Right atrium auricular region (tissue), 2 donors: ENCODE data around the gene HPSE2. TPM values are rescaled to one million over a fixed set of nuclear protein-coding genes. Genes with fewer than 3 reads are reported as not detected.
"Not testable (repeated sequence)": the region's sequence is repeated elsewhere in the genome, so short reads cannot be mapped to it uniquely, and the experiment has no call there.

Experiments used
- DNase-seq: peaks from one replicate; pipeline ENCODE4 v3.0.0-alpha.2; 2019; ENCODE audit warnings: low spot score
- H3K27ac ChIP-seq, 2 donors: fragments of 200-600 bp; sonication (generic); 1 replicate in 1 of 2; 2 replicates in 1 of 2; pipeline ENCODE4 v1.5.1; 2016 to 2019
- H3K27me3 ChIP-seq, 2 donors: fragments of 200-600 bp; sonication (generic); one replicate each; pipeline versions ENCODE4 v1.5.1 to v1.6.0; 2017 to 2019
- H3K36me3 ChIP-seq: fragments of 200-600 bp; sonication (generic); one replicate; pipeline ENCODE4 v1.5.1; 2016
- H3K4me1 ChIP-seq, 2 donors: fragments of 200-600 bp; sonication (generic); one replicate each; pipeline versions ENCODE4 v1.5.1 to v1.6.0; 2017 to 2019
- H3K4me3 ChIP-seq, 2 donors: fragments of 200-600 bp; sonication (generic); 1 replicate in 1 of 2; 2 replicates in 1 of 2; pipeline ENCODE4 v1.5.1; 2017 to 2019; ENCODE audit warnings: mild to moderate bottlenecking in 1 of 2, moderate library complexity in 1 of 2
- H3K9me3 ChIP-seq, 2 donors: fragments of 200-600 bp; sonication (generic); one replicate each; pipeline ENCODE4 v1.5.1; 2019
- total RNA-seq, 2 donors: library from RNA; depleted of rRNA; stranded (reverse); fragments of >200 nt; gene quantifications; one replicate each; pipeline ENCODE4 v1.1.0, GENCODE V29; 2016
- TF ChIP-seq, protein P1 (sequence below), 2 donors: fragments of 200-600 bp; sonication (generic); IDR thresholded peaks; one replicate each; pipeline ENCODE4 v1.5.1; 2019; ENCODE audit warnings: antibody characterized with exemption in 2 of 2

The HPSE2 gene
- total RNA-seq, 2 donors from 2014 or later: not detected

DNA sequence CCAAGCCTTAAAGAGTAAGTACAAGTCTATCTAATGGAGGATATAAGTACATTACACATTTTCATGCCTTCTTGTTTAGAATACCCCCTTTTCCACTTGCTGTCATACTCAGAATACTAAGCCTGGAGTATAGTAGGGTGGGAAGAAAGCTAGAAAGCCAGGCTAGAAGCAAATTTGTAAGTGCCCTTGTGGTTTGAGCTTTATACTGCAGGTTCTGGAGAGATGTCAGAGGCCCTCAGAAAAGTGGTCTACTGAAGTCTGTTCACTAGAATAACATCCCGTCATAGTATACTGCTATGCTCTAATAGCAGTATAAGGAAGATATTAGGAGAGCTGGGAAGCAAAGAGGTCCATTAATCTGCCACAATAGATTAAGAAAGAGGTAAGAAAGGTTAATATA is 62.7 kb downstream of the HPSE2 start:
- no peak overlapping the region for H3K4me3 ChIP-seq
- no peak overlapping the region for H3K27ac ChIP-seq
- H3K36me3 ChIP-seq: no peaks in the 10 kb centered on the region
- TF ChIP-seq, protein P1, sequence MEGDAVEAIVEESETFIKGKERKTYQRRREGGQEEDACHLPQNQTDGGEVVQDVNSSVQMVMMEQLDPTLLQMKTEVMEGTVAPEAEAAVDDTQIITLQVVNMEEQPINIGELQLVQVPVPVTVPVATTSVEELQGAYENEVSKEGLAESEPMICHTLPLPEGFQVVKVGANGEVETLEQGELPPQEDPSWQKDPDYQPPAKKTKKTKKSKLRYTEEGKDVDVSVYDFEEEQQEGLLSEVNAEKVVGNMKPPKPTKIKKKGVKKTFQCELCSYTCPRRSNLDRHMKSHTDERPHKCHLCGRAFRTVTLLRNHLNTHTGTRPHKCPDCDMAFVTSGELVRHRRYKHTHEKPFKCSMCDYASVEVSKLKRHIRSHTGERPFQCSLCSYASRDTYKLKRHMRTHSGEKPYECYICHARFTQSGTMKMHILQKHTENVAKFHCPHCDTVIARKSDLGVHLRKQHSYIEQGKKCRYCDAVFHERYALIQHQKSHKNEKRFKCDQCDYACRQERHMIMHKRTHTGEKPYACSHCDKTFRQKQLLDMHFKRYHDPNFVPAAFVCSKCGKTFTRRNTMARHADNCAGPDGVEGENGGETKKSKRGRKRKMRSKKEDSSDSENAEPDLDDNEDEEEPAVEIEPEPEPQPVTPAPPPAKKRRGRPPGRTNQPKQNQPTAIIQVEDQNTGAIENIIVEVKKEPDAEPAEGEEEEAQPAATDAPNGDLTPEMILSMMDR (IDR thresholded peaks at IDR 0.05): no peak
- no peaks in the 10 kb centered on the region for H3K4me1 ChIP-seq
- no peaks in the 10 kb centered on the region for H3K27me3 ChIP-seq
- no peaks in the 10 kb centered on the region for H3K9me3 ChIP-seq
- no peak for DNase-seq

DNA sequence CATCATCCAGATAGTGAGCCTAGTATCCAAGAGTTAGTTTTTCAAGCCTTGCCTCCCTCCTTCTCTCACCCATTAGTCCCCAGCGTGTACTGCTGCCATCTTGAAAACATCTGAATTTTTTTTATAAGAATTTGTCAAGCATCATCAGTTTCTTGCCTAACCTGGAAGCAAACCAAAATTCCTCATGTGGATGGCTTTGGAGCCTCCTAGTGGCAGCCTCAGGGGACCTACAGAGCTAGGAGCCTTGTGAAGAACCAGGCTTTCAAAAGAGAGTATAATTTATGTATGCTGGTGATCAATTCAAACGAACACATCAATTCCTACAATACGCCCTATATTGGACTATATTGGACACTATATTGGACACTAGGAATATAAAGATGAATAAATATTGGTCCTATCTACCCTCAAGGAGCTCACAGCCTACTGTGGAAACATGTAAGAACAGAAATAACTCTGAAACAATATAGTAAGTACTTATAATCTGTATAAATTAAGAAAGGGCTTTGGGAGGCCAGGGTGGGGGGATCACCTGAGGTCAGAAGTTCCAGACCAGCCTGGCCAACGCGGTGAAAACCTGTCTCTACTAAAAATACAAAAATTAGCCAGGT is 63.4 kb downstream of the HPSE2 start:
- Histone ChIP-seq H3K27ac (no peak overlapping the region), H3K36me3 (no peaks in the 10 kb centered on the region), H3K9me3 (no peaks in the 10 kb centered on the region), H3K27me3 (no peaks in the 10 kb centered on the region), H3K4me1 (no peaks in the 10 kb centered on the region), H3K4me3 (no peak overlapping the region)
- TF ChIP-seq, protein P1 (IDR thresholded peaks at IDR 0.05): peak; percentile 42 to 53
- DNase-seq: no peak

DNA sequence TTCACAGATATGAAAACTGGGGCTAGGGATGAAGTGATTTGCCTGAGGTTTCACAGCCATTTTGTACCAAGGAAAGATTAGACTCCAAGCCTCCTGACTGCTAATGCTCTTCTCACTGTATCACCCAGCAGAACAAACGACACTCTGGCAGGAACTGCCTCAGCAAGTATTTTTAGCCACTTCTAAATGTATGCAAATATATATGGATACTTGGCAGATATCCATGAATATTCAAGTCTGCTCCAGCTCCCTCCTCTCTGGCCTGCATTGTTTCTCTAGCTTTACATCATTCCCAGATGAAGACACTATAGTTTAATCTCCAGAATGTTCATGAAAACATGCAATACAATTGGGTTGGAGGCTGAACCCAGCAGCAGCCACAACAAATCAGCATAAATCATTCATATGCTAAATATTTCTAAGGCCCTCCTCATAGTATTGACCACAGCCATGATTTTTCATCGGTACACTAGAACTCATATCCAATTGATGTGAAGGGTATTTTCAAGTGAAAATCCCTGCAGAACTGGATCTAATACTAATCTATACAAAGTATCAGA is 65.5 kb downstream of the HPSE2 start:
- no peak overlapping the region for H3K4me3 ChIP-seq
- H3K27ac ChIP-seq: no peak overlapping the region
- H3K36me3 ChIP-seq: no peaks in the 10 kb centered on the region
- no peaks in the 10 kb centered on the region for H3K9me3 ChIP-seq
- TF ChIP-seq, protein P1 (IDR thresholded peaks at IDR 0.05): no peak
- no peaks in the 10 kb centered on the region for H3K27me3 ChIP-seq
- no peak for DNase-seq
- no peaks in the 10 kb centered on the region for H3K4me1 ChIP-seq

DNA sequence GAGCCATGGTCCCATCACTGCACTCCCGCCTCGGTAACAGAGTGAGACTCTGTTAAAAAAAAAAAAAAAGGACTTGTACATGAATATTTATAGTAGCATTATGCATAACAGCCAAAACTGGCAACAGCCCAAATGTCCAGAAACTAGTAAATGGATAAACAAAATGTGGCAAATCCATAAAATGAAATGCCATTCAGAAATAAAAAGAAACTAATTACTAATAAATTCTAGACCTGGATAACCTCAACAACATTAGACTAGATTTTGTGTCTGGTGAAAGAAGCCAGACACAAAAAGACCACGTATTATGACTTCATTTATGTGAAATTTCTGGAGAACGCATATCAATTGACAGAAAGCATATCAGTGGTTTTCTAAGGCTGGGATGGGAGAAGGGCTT is 74.5 kb downstream of the HPSE2 start:
- H3K27me3 ChIP-seq: no peaks in the 10 kb centered on the region
- no peaks in the 10 kb centered on the region for H3K4me1 ChIP-seq
- H3K4me3 ChIP-seq: no peak overlapping the region
- TF ChIP-seq, protein P1 (IDR thresholded peaks at IDR 0.05): no peak
- H3K36me3 ChIP-seq: no peaks in the 10 kb centered on the region
- no peak overlapping the region for H3K27ac ChIP-seq
- no peak for DNase-seq
- H3K9me3 ChIP-seq: no peaks in the 10 kb centered on the region

DNA sequence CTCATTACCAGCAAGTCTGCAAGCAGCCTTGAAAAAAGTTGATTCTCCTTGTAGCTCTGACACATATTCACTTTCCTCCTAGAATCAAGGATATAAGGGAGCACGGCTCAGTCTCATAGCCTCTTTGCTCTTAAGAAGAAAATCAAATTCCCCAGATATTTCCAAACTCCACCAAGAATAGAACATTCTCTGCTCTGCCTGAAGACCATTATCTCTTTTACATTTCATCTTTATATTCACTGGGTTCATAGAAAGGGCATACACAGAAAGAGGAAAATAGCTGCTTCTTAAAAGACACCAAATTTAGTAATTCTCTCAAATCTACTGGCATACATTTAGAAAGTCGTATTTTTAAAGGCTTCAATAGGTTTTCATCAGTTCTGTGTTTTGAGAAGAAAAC is 92.0 kb downstream of the HPSE2 start:
- Histone ChIP-seq H3K4me3 (no peak overlapping the region), H3K9me3 (no peaks in the 10 kb centered on the region), H3K27me3 (no peaks in the 10 kb centered on the region), H3K4me1 (no peaks in the 10 kb centered on the region), H3K36me3 (no peaks in the 10 kb centered on the region), H3K27ac (no peak overlapping the region)
- no peak for DNase-seq
- TF ChIP-seq, protein P1 (IDR thresholded peaks at IDR 0.05): no peak

DNA sequence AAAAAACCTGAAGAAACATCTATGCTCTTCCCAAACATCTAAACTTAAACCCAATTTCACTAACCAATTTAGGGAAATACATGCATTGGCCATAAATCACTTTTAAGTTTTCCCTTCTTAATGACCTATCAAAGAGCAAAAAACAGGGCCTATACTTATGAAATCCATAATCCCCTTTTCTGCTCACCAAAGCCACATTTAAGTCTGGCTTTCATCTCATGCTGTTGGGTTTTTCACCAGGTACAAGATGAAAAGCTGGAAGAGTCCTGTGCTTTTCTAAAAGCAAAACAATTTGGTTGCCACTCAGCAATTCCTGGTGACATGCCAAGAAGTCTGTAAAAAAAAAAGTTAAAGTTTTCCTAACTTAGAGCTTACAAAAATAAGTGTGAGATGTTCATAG is 92.6 kb downstream of the HPSE2 start:
- TF ChIP-seq, protein P1 (IDR thresholded peaks at IDR 0.05): no peak

DNA sequence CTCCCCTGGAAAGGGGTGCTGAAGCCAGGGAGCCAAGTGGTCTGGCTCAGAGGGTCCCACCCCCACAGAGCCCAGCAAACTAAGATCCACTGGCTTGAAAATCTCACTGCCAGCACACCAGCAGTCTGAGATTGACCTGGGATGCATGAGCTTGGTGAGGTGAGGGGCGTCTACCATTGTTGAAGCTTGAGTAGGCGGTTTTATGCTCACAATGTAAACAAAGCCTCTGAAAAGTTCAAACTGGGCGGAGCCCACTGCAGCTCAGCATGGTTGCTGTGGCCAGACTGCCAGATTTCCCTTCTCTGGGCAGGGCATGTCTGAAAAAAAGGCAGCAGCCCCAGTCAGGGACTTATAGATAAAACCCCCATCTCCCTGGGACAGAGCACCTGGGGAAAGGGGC is 102.8 kb downstream of the HPSE2 start:
- not testable (repeated sequence) for H3K36me3 ChIP-seq, H3K9me3 ChIP-seq, H3K27ac ChIP-seq, DNase-seq, H3K4me1 ChIP-seq, H3K27me3 ChIP-seq, H3K4me3 ChIP-seq

More for the DNA sequence above, 92.6 kb downstream of the HPSE2 start:
- H3K9me3 ChIP-seq: no peaks in the 10 kb centered on the region
- DNase-seq: no peak
- no peak overlapping the region for H3K4me3 ChIP-seq
- H3K4me1 ChIP-seq: no peaks in the 10 kb centered on the region
- no peaks in the 10 kb centered on the region for H3K36me3 ChIP-seq
- no peaks in the 10 kb centered on the region for H3K27me3 ChIP-seq
- no peak overlapping the region for H3K27ac ChIP-seq
